PC-3 (cell line): Measurements from ENCODE around the gene ARHGAP26. TPM values are rescaled to one million over a fixed set of nuclear protein-coding genes. Genes with fewer than 3 reads are reported as not detected.

Experiments
- ATAC-seq: fragments of 200-7000 bp; cut with Tn5 transposase; 2 replicates; pipeline ENCODE4 v1.9.1; 2020; ENCODE audit warnings: mild to moderate bottlenecking, moderate library complexity
- BruUV-seq: library from RNA; stranded (reverse); fragments of 400-500 nt; replicated peaks from 2 replicates; lab custom pipeline; 2021; lab: Mats Ljungman, UMichigan
- CTCF ChIA-PET: fragments of 300-600 bp; sonication (Branson Sonifier 250); formaldehyde crosslinking; loops from one replicate; lab custom pipeline; 2022; ENCODE audit warnings: antibody characterized with exemption; lab: Charles Lee
- POLR2A ChIA-PET: fragments of 300-600 bp; sonication (Branson Sonifier 250); formaldehyde crosslinking; loops from one replicate; lab custom pipeline; 2022; ENCODE audit warnings: antibody characterized with exemption; ENCODE audit not compliant: unreplicated experiment; lab: Charles Lee
- DNase-seq: peaks from one replicate; pipeline ENCODE4 v3.0.0-alpha.2; 2015
- H2AFZ ChIP-seq: fragments of 300-600 bp; sonication (generic); 2 replicates; pipeline ENCODE4 v1.6.0; 2016; ENCODE audit warnings: antibody characterized with exemption, low read length
- H3F3A ChIP-seq: fragments of 300-600 bp; sonication (generic); one replicate; pipeline ENCODE4 v1.6.0; 2017; ENCODE audit warnings: antibody characterized with exemption, low read length, control low read depth, mild to moderate bottlenecking; ENCODE audit not compliant: unreplicated experiment
- H3K27ac ChIP-seq: fragments of 300-600 bp; sonication (generic); 2 replicates; pipeline ENCODE4 v1.5.1; 2016; ENCODE audit warnings: mild to moderate bottlenecking, low read length
- H3K27me3 ChIP-seq: fragments of 300-600 bp; sonication (generic); 2 replicates; pipeline ENCODE4 v1.6.1; 2016; ENCODE audit warnings: low read length, mixed read lengths
- H3K36me3 ChIP-seq: fragments of 300-600 bp; sonication (generic); 2 replicates; pipeline ENCODE4 v1.6.1; 2016; ENCODE audit warnings: low read depth, mixed run types, low read length, mixed read lengths
- H3K4me1 ChIP-seq: fragments of 300-600 bp; sonication (generic); 2 replicates; pipeline ENCODE4 v1.5.1; 2016; ENCODE audit warnings: low read length; ENCODE audit not compliant: insufficient read depth
- H3K4me2 ChIP-seq: fragments of 300-600 bp; sonication (generic); 2 replicates; pipeline ENCODE4 v1.6.0; 2016; ENCODE audit warnings: low read length
- H3K4me3 ChIP-seq: fragments of 300-600 bp; sonication (generic); 2 replicates; pipeline ENCODE4 v1.5.1; 2016; ENCODE audit warnings: mild to moderate bottlenecking, low read length, mixed read lengths
- H3K79me2 ChIP-seq: fragments of 300-600 bp; sonication (generic); 2 replicates; pipeline ENCODE4 v1.6.1; 2017; ENCODE audit warnings: low read length, mixed read lengths
- H3K9ac ChIP-seq: fragments of 300-600 bp; sonication (generic); 2 replicates; pipeline ENCODE4 v1.6.0; 2016; ENCODE audit warnings: mild to moderate bottlenecking, low read length
- H3K9me2 ChIP-seq: fragments of 300-600 bp; sonication (generic); replicated peaks from 2 replicates; pipeline ENCODE4 v1.6.1; 2016; ENCODE audit warnings: mixed run types, low read length, mixed read lengths
- H3K9me3 ChIP-seq: fragments of 300-600 bp; sonication (generic); 2 replicates; pipeline ENCODE4 v1.6.1; 2016; ENCODE audit warnings: low read length, mixed read lengths
- H4K20me1 ChIP-seq: fragments of 300-600 bp; sonication (generic); 2 replicates; pipeline ENCODE4 v1.6.1; 2016; ENCODE audit warnings: low read length, mixed read lengths
- CTCF ChIP-seq: fragments of 300-600 bp; sonication (generic); conservative IDR thresholded peaks from 2 replicates; pipeline ENCODE4 v1.5.1; 2017; ENCODE audit warnings: antibody characterized with exemption, low read depth, mild to moderate bottlenecking, low read length
- EZH2 ChIP-seq: fragments of 300-600 bp; sonication (generic); IDR thresholded peaks from one replicate; pipeline ENCODE4 v1.6.1; 2017; ENCODE audit warnings: antibody characterized with exemption, mild to moderate bottlenecking, low read length; ENCODE audit not compliant: unreplicated experiment
- EZH2phosphoT487 ChIP-seq: fragments of 300-600 bp; sonication (generic); IDR thresholded peaks from 2 replicates; pipeline ENCODE4 v1.6.1; 2018; ENCODE audit warnings: mild to moderate bottlenecking, antibody characterized with exemption, low read length, borderline replicate concordance
- intact Hi-C: fragments of 100-400 bp; cut with micrococcal nuclease; formaldehyde crosslinking; loops from 2 replicates; pipeline ENCODE4 v1.9.0; 2023
- total RNA-seq: library from RNA; depleted of rRNA; stranded (reverse); fragments of >200 nt; gene quantifications from 2 replicates; pipeline ENCODE4 v1.2.3, GENCODE V29; 2014

Gene ARHGAP26
- total RNA-seq, 1 experiment from 2014 or later = 11.7 TPM

- peak overlapping the region; percentile 2; the same call in 1 of the 2 replicates for H3K4me2 ChIP-seq
Observed at GRCh38 chr5:142748568-142749249, 21.5 kb upstream of the ARHGAP26 start.

GRCh38 chr5:142749321-142749720 is 20.9 kb upstream of the ARHGAP26 start:
- Histone ChIP-seq H3F3A (no peaks in the 10 kb centered on the region), H3K9me2 (no peaks in the 10 kb centered on the region), H3K27me3 (no peaks in the 10 kb centered on the region), H3K4me3 (no peak overlapping the region), H4K20me1 (no peaks in the 10 kb centered on the region), H3K36me3 (no peaks in the 10 kb centered on the region; the same call in 1 of the 2 replicates), H3K4me2 (0 out of 2 replicates have a peak overlapping the region, but pooled peaks have one; percentile 2), H3K79me2 (no peaks in the 10 kb centered on the region), H3K9ac (no peak overlapping the region; the same call in 1 of the 2 replicates), H2AFZ (0 out of 2 replicates have a peak overlapping the region, but pooled peaks have one; percentile 26), H3K4me1 (peaks cover 21% of the 10 kb centered on the region), H3K27ac (peak overlapping the region; percentile 54), H3K9me3 (no peaks in the 10 kb centered on the region)
- TF ChIP-seq EZH2 (no peak), CTCF (no peak), EZH2phosphoT487 (no peak)
- peak; percentile 64 for DNase-seq
- ATAC-seq = peak; percentile 91
- CTCF ChIA-PET = interaction anchor here (0.9 to 1.9 kb wide), 4 partner anchors 21 to 130 kb away, joined by 3 to 7 read pairs (median 4); partner anchors contain the start of gene ARHGAP26
- intact Hi-C loops = loop anchor here (10.0 kb wide), 1 partner anchor 135 kb away; no protein-coding TSS in a partner anchor
- POLR2A ChIA-PET = no interaction called here
- no TSS peak for BruUV-seq

More at GRCh38 chr5:142748568-142749249, 21.5 kb upstream of the ARHGAP26 start:
- 0 out of 2 replicates have a peak overlapping the region, but pooled peaks have one; percentile 26 for H2AFZ ChIP-seq
- H3K79me2 ChIP-seq = no peaks in the 10 kb centered on the region
- no peak overlapping the region; the same call in 1 of the 2 replicates for H3K9ac ChIP-seq
- peak; percentile 54 for DNase-seq
- peaks cover 23% of the 10 kb centered on the region for H3K4me1 ChIP-seq
- CTCF ChIA-PET = interaction anchor here (0.9 to 1.9 kb wide), 7 partner anchors 22 to 131 kb away, joined by 3 to 7 read pairs (median 3); partner anchors contain the start of gene ARHGAP26
- no peaks in the 10 kb centered on the region; the same call in 1 of the 2 replicates for H3K36me3 ChIP-seq
- no peaks in the 10 kb centered on the region for H3F3A ChIP-seq
- POLR2A ChIA-PET = interaction anchor here (0.5 kb wide), 1 partner anchor 69 kb away, joined by 5 read pairs; no protein-coding TSS in a partner anchor
- ATAC-seq = peak; percentile 65
- no peak overlapping the region for H3K4me3 ChIP-seq
- H3K27me3 ChIP-seq = no peaks in the 10 kb centered on the region
- no peaks in the 10 kb centered on the region for H3K9me3 ChIP-seq
- no peak for TF ChIP-seq EZH2
- no peak for TF ChIP-seq EZH2phosphoT487
- TF ChIP-seq CTCF = peak; percentile 79
- intact Hi-C loops = loop anchor here (10.0 kb wide), 1 partner anchor 136 kb away; no protein-coding TSS in a partner anchor
- no peaks in the 10 kb centered on the region for H3K9me2 ChIP-seq
- no TSS peak for BruUV-seq
- peak overlapping the region; percentile 54 for H3K27ac ChIP-seq
- no peaks in the 10 kb centered on the region for H4K20me1 ChIP-seq
